Esophagus muscularis mucosa (tissue), 4 donors: ENCODE measurements around the gene ITGB5. TPM values are rescaled to one million over a fixed set of nuclear protein-coding genes. Genes with fewer than 3 reads are reported as not detected.
A peak's percentile ranks its signal among the peaks of the same experiment; 100 is the strongest.

Experiments used
- DNase-seq: peaks from one replicate; pipeline ENCODE4 v3.0.0-alpha.2; 2017; ENCODE audit errors: extremely low spot score
- H3K27ac ChIP-seq, 4 donors: fragments of 200-600 bp; sonication (generic); replicated peaks in 1 of 4; 1 replicate in 3 of 4; 2 replicates in 1 of 4; pipeline ENCODE4 v1.5.1; 2016 to 2019; ENCODE audit warnings: mild to moderate bottlenecking in 1 of 4
- H3K27me3 ChIP-seq, 4 donors: fragments of 200-600 bp; sonication (generic); one replicate each; pipeline versions ENCODE4 v1.5.1 to v1.6.0; 2016 to 2019
- H3K36me3 ChIP-seq, 4 donors: fragments of 200-600 bp; sonication (generic); one replicate each; pipeline ENCODE4 v1.5.1; 2016 to 2019
- H3K4me1 ChIP-seq, 4 donors: fragments of 200-600 bp; sonication (generic); one replicate each; pipeline ENCODE4 v1.5.1; 2016 to 2019
- H3K4me3 ChIP-seq, 4 donors: fragments of 200-600 bp; sonication (generic); 1 replicate in 2 of 4; 2 replicates in 2 of 4; pipeline ENCODE4 v1.5.1; 2016 to 2019; ENCODE audit warnings: mild to moderate bottlenecking in 4 of 4, moderate library complexity in 1 of 4
- H3K9me3 ChIP-seq, 4 donors: fragments of 200-600 bp; sonication (generic); 1 replicate in 3 of 4; 2 replicates in 1 of 4; pipeline ENCODE4 v1.5.1; 2016 to 2019
- EP300 ChIP-seq: sonication (generic); formaldehyde crosslinking; IDR thresholded peaks from one replicate; pipeline ENCODE4 v1.6.1; 2017; ENCODE audit warnings: antibody characterized with exemption
- POLR2A ChIP-seq: fragments of 450-650 bp; IDR thresholded peaks from one replicate; pipeline ENCODE4 v1.6.1; 2017; ENCODE audit warnings: antibody characterized with exemption, moderate library complexity, mild to moderate bottlenecking, low read depth
- POLR2AphosphoS5 ChIP-seq, 2 donors: sonication (generic); formaldehyde crosslinking; IDR thresholded peaks; one replicate each; pipeline ENCODE4 v1.6.1; 2017; ENCODE audit warnings: antibody characterized with exemption in 2 of 2
- WGBS: methylation state at CpG from one replicate; pipeline ENCODE4 v1.1.5; 2018; 5-methylcytosine and 5-hydroxymethylcytosine counted together
- intact Hi-C: fragments of 100-400 bp; cut with DNase I; formaldehyde crosslinking; loops from one replicate; pipeline ENCODE4 v1.15.1; 2023
- total RNA-seq, 4 donors: library from RNA; depleted of rRNA; stranded (reverse); fragments of >200 nt; gene quantifications; one replicate each; pipeline versions ENCODE4 v1.1.0 to v1.2.1, GENCODE V29; 2016
- TF ChIP-seq, protein P1 (sequence below), 3 experiments: fragments of 200-600 bp in 2 of 3; fragments of 450-650 bp in 1 of 3; sonication (generic) in 2 of 3; IDR thresholded peaks; one replicate each; pipeline ENCODE4 v1.5.1; 2017 to 2019; ENCODE audit warnings: antibody characterized with exemption in 3 of 3, mild to moderate bottlenecking in 2 of 3, moderate library complexity in 1 of 3

The ITGB5 gene
- total RNA-seq, 4 donors from 2014 or later, result 114 to 284 (median 188) TPM

DNA sequence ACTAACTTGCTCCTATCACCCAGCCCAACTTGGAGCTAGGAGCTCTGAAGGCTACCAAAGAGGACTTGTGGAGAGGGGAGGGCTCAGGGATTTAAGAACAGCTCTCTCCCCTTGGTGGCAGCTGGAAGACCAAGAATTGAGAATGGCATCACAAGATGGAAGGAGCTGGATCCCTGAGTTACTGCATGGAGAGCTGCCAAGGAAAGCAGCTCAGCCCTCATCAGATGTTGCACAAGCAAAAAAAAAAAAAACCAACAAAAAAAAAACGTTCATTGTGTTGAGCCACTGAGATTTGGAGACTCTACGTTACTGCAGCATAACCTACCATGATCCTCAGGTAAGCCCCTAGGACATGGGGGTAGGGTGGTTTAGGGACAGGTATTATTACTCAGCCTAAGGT is 41.0 kb downstream of the ITGB5 start:
- peaks cover 9 to 43% (median 25%) of the 10 kb centered on the region in 4 donors for H3K36me3 ChIP-seq
- no peaks in the 10 kb centered on the region for H3K27me3 ChIP-seq
- no peaks in the 10 kb centered on the region for H3K9me3 ChIP-seq
- WGBS, result 54% methylated on average over 2 of the region's 2 CpGs
- intact Hi-C loops, result no loop called here
- DNase-seq, result no peak
- H3K4me1 ChIP-seq, result peaks cover 39 to 60% (median 56%) of the 10 kb centered on the region in 4 donors
- TF ChIP-seq POLR2AphosphoS5 (IDR thresholded peaks at IDR 0.05), result peak; percentile 5 to 10
- no peak for TF ChIP-seq POLR2A
- H3K4me3 ChIP-seq, result no peak overlapping the region
- peak overlapping the region; percentile 82 to 87 (median 84) for H3K27ac ChIP-seq

DNA sequence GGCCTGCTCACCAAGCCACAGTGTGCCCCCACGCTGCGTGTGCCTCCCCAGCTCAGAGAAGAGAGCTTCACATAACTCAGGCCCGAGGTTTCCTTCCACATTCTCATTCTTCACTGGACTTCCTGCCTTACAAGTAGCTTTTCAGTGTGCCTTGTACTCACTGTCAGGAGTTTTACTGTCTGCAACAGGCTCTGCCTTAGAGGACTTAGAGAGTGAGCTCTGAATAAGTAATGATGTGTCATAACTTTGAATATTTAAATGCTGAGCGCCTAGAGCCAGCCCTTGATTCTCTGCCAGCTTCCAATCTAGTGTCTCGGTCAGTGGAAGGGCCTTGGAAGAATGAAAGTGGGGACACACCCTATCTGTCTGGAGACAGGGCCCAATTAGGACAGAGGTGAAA is 41.8 kb downstream of the ITGB5 start:
- 28% methylated on average over 2 of the region's 5 CpGs for WGBS
- intact Hi-C loops, result no loop called here
- TF ChIP-seq EP300 (no peak), POLR2AphosphoS5 (IDR thresholded peaks at IDR 0.05) (peak; percentile 63 to 67), POLR2A (no peak)
- TF ChIP-seq, protein P1, sequence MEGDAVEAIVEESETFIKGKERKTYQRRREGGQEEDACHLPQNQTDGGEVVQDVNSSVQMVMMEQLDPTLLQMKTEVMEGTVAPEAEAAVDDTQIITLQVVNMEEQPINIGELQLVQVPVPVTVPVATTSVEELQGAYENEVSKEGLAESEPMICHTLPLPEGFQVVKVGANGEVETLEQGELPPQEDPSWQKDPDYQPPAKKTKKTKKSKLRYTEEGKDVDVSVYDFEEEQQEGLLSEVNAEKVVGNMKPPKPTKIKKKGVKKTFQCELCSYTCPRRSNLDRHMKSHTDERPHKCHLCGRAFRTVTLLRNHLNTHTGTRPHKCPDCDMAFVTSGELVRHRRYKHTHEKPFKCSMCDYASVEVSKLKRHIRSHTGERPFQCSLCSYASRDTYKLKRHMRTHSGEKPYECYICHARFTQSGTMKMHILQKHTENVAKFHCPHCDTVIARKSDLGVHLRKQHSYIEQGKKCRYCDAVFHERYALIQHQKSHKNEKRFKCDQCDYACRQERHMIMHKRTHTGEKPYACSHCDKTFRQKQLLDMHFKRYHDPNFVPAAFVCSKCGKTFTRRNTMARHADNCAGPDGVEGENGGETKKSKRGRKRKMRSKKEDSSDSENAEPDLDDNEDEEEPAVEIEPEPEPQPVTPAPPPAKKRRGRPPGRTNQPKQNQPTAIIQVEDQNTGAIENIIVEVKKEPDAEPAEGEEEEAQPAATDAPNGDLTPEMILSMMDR (IDR thresholded peaks at IDR 0.05), result no peak
- H3K27ac ChIP-seq, result peak overlapping the region; percentile 82 to 87 (median 84)
- H3K4me1 ChIP-seq, result peaks cover 36 to 55% (median 50%) of the 10 kb centered on the region in 4 donors
- no peaks in the 10 kb centered on the region for H3K9me3 ChIP-seq
- H3K27me3 ChIP-seq, result no peaks in the 10 kb centered on the region
- no peak for DNase-seq
- peaks cover 10 to 51% (median 33%) of the 10 kb centered on the region in 4 donors for H3K36me3 ChIP-seq
- H3K4me3 ChIP-seq, result no peak overlapping the region

DNA sequence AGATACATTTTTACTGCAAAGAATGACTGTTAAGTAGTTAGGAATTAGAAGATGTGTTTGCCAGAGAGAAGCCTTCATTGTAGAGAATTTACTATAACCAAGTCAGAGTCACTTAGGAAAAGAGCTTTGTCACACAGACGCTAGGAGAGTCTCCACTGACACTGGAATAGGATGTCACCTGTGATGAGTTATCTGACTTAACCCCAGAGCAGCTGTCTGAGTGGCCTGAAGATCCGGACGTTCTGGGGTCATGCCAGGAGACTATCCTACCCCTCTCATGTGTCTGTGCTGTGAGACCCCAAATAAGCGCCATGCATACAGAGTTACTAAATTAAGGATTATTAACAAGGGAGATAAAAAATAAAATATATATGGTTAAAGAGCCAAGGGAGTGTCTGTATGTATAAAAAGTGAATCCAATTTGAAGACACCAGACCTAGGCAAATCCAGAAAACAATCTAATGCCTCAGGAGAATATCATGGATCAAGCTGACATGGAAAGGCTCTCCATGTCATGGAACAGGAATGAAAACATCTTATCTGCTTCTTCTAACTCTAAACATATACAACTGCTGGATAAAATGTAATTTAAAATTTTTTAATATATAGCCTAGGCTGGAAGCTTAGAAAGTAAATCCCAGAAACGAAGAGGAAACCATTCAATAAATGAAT is 43.5 kb downstream of the ITGB5 start:
- TF ChIP-seq EP300, result no peak
- no peak for TF ChIP-seq POLR2AphosphoS5 (IDR thresholded peaks at IDR 0.05)
- TF ChIP-seq POLR2A, result no peak
- TF ChIP-seq, protein P1 (IDR thresholded peaks at IDR 0.05), result no peak
- peak overlapping the region in 3 of 4 donors; percentile 36 to 87 (median 83) for H3K27ac ChIP-seq
- peaks cover 10 to 52% (median 34%) of the 10 kb centered on the region in 4 donors for H3K36me3 ChIP-seq
- H3K4me3 ChIP-seq, result no peak overlapping the region
- WGBS, result 91% methylated on average over 5 of the region's 5 CpGs
- H3K27me3 ChIP-seq, result no peaks in the 10 kb centered on the region
- intact Hi-C loops, result no loop called here
- peaks cover 39 to 48% (median 45%) of the 10 kb centered on the region in 4 donors for H3K4me1 ChIP-seq
- no peaks in the 10 kb centered on the region for H3K9me3 ChIP-seq
- no peak for DNase-seq

- Histone ChIP-seq H3K27ac (peak overlapping the region; percentile 35 to 87 (median 60)), H3K4me3 (no peak overlapping the region), H3K4me1 (peaks cover 43 to 52% (median 47%) of the 10 kb centered on the region in 4 donors), H3K36me3 (peaks cover 6 to 46% (median 28%) of the 10 kb centered on the region in 4 donors), H3K9me3 (no peaks in the 10 kb centered on the region), H3K27me3 (no peaks in the 10 kb centered on the region)
- TF ChIP-seq, protein P1 (IDR thresholded peaks at IDR 0.05), result no peak
- no peak for TF ChIP-seq POLR2A
- TF ChIP-seq EP300, result no peak
- no peak for TF ChIP-seq POLR2AphosphoS5 (IDR thresholded peaks at IDR 0.05)
- no peak for DNase-seq
- intact Hi-C loops, result no loop called here
- 82% methylated on average over 4 of the region's 4 CpGs for WGBS
These were observed 44.1 kb downstream of the ITGB5 start for GRCh38 chr3:124843047-124843446.

- Histone ChIP-seq H3K27ac (no peak overlapping the region), H3K27me3 (no peaks in the 10 kb centered on the region), H3K4me1 (peaks cover 55 to 62% (median 59%) of the 10 kb centered on the region in 4 donors), H3K9me3 (no peaks in the 10 kb centered on the region), H3K36me3 (peaks cover 0 to 31% (median 19%) of the 10 kb centered on the region in 4 donors), H3K4me3 (no peak overlapping the region)
- TF ChIP-seq POLR2A (no peak), POLR2AphosphoS5 (IDR thresholded peaks at IDR 0.05) (no peak), EP300 (no peak)
- TF ChIP-seq, protein P1 (IDR thresholded peaks at IDR 0.05), result no peak
- no peak for DNase-seq
- intact Hi-C loops, result no loop called here
- WGBS, result 93% methylated on average over 2 of the region's 2 CpGs
These were observed 45.6 kb downstream of the ITGB5 start for GRCh38 chr3:124841517-124841916.
